Epidermal melanocyte (primary cell): ENCODE results near the gene LMO4.

ENCODE experiments used
- DNase-seq: peaks from one replicate; pipeline ENCODE4 v3.0.0; 2011; ENCODE audit warnings: low spot score; ENCODE audit not compliant: insufficient read length

LMO4 gene

GRCh38 chr1:87328272-87329050, at the start of gene LMO4:
Gene LMO4, plus strand, starts transcription at chr1:87328880. Its CDS starts 3,136 bp downstream, at chr1:87332016.
- DNase-seq: peak; percentile 94

GRCh38 chr1:87279536-87279875, 49.2 kb upstream of the LMO4 start:
- DNase-seq: no peak

GRCh38 chr1:87279966-87280535, 48.6 kb upstream of the LMO4 start:
- no peak for DNase-seq

GRCh38 chr1:87284456-87285240, 44.0 kb upstream of the LMO4 start:
- DNase-seq: no peak

- no peak for DNase-seq
Observed at GRCh38 chr1:87291107-87291506, 37.6 kb upstream of the LMO4 start.

- DNase-seq: peak; percentile 54
Observed at GRCh38 chr1:87292684-87293493, 35.8 kb upstream of the LMO4 start.

- no peak for DNase-seq
Observed at GRCh38 chr1:87294633-87295032, 34.0 kb upstream of the LMO4 start.

GRCh38 chr1:87295445-87296110, 33.1 kb upstream of the LMO4 start:
- DNase-seq: no peak

- no peak for DNase-seq
Observed at GRCh38 chr1:87296206-87296605, 32.5 kb upstream of the LMO4 start.

GRCh38 chr1:87299661-87300060, 29.0 kb upstream of the LMO4 start:
- DNase-seq: no peak

- no peak for DNase-seq
Observed at GRCh38 chr1:87300628-87301027, 28.1 kb upstream of the LMO4 start.

GRCh38 chr1:87305151-87305550, 23.5 kb upstream of the LMO4 start:
- no peak for DNase-seq

- peak; percentile 26 for DNase-seq
Observed at GRCh38 chr1:87305762-87306161, 22.9 kb upstream of the LMO4 start.

GRCh38 chr1:87307306-87307705, 21.4 kb upstream of the LMO4 start:
- no peak for DNase-seq

GRCh38 chr1:87307931-87308330, 20.7 kb upstream of the LMO4 start:
- DNase-seq: no peak

GRCh38 chr1:87314091-87314490, 14.6 kb upstream of the LMO4 start:
- no peak for DNase-seq

GRCh38 chr1:87318056-87318650, 10.5 kb upstream of the LMO4 start:
- no peak for DNase-seq

GRCh38 chr1:87318806-87319205, 9.9 kb upstream of the LMO4 start:
- DNase-seq: no peak

GRCh38 chr1:87325982-87326738, 2.5 kb upstream of the LMO4 start:
- no peak for DNase-seq
